Measurements from ENCODE around the gene GUCY2C.
A peak's percentile ranks its signal among the peaks of the same experiment; 100 is the strongest.

GUCY2C gene

DNA sequence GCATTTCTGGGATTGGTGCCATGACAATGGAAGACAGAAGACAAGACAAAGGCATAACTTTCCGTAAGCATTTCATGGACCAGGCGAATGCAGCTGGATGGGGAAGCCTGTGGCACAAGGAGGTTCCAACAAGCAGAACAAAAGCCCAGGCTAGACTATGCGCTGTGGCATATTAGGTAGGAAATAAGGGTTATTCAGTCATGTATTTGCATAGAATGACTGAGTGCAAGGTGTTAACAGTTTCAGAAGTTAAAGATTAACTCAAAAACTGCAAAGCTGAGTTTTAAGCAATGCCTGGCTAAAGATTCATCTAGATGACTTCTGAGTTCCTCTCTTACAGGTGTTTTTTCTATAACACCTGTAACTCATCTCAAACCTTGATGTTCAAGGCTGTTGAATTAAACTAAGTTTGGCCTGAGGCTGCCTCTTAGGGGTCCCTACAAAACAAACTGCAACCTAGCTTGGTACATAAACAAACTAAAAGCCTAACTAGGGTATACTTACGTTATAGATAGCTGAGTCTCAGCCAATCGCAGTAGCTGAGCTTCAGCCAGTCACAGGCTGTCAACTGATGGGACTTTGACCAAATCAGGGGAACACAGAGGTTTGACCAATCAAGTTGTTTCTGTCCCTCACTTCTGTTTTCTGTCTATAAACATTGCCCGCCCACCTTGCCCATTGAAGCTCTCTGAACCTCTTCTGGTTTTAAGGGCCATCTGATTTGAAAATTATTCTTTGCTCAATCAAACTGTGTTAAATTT is 76.5 kb downstream of the GUCY2C start:
- no peak for DNase-seq

DNA sequence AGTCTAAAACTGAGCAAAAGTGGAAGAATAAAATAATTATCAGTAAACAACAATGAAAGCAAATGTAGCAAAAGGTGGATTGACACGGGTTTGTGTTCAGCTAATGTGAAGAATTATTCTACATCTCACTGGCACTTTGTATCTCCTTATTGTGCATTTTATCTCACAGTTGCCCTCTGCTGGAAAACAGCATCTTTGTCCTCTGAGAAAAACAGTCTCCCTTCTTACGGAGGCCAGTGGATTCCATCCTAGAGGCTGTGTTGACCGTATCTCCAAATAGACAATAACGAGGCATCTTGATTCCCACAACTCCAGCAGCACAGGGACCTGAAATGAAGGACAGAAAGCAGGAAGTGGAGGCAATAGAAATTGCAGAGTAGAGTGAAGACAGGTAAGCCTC is 77.4 kb downstream of the GUCY2C start:
- peak; percentile 32 for DNase-seq

DNA sequence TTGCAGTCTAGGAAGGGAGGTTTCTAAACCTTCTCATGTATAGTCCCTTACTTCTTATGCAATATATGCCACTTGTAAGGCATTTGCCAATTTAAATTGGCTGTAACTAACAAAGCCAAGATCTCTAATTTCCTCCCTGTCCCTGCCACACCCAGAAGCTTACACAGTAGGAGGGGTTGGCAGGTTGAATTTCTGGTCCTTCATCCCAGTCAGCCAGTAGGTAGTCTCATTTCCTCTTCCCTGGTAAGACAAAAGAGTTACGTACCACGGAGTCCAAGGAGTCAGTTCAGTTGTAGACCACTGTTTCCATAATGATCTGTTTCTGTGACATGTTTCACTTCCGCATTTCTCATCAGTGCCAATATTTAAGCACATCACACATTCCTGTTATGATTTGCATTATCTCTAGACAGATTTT is 81.7 kb downstream of the GUCY2C start:
- peak; percentile 8 for DNase-seq

DNA sequence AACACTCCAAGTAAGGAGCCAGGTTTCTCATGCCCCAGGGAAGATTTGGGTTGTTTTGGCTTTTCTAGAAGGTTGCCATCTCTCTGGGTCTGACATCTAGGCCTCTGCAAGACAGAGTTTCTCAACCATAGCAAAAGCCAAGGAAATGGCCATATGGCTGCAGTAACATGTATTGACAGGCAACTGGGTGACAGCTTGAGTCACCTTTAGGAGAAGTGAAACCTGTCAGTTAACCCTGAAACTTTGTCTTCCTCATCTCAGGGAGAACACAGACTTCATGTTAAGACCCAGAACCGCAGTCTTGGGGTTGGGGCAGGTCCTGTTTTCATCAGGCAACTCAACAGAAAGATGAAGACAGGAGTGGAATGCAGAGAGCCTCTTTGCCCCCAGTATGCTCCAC is 82.7 kb downstream of the GUCY2C start:
- DNase-seq, result peak; percentile 5

DNA sequence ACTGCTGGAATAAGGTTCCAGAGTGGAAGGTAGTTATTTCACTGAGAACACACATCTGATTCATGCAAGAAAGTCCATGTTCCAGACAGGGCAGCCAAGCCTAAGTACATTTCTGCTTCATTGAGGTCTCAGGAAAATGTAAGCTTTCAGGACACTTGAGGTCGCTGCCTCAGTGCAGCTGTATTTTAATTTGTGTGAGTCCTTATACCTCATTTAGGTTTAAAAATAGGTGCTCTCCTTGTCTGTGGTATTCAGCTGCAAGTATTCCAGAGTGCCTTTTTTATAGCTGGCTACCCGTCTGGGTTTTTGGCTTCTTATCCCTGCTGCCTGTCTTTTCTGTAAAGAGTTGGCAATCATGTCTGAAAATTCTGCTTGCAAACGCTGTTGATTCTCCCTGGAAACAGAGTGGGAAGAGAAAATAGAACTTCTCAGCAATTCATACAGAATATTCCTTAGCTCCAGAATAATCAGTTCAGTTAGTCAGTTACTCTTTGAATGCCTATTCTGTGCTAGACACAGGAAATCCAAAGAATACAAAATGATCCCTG is 83.4 kb downstream of the GUCY2C start:
- DNase-seq, result no peak

DNA sequence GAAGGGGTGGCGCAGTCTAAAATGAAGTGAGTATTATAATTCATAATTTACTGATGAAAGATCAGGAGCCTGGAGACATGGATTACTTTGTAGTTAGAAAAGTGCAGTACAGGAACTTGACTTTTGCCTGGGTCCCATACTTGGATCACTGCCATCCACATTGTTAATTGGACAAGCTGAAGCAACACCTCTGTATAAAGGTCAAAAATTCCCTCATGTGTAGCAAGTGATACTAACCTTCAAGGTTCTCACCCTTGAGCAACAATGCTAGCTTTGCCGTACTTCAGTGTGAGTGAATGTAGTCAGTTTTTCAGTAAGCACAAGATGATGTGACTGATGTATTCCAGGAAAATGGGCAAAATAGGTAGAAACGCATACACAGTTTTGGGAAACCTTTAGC is 84.1 kb downstream of the GUCY2C start:
- DNase-seq, result no peak

DNA sequence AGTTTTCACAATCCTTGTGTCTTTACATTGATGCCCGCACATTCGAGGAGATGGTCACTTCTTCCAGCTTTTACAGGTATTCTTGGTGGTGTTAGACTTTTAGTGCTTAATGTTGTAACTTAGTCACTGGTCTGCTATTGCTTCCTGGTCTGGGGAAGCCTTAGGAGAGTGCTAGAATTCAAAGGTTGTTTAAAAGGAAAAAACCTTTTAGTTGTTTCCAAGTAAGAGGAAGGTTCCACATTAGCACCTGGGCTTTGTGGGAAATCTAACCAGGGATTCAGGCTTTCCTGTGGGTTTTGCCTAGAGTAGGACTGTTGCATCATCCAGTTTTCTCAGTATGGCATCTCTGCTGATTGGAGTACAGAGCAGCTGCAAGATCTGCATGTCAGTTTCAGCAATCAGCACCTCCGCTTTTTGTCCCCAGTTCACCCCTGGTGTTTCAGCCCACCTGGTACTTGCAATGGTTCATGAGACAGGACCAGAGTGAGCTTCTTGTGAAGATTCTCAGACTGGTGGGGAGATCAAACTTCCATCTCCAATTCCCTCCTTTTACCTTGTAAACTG is 84.7 kb downstream of the GUCY2C start:
- DNase-seq, result no peak

DNA sequence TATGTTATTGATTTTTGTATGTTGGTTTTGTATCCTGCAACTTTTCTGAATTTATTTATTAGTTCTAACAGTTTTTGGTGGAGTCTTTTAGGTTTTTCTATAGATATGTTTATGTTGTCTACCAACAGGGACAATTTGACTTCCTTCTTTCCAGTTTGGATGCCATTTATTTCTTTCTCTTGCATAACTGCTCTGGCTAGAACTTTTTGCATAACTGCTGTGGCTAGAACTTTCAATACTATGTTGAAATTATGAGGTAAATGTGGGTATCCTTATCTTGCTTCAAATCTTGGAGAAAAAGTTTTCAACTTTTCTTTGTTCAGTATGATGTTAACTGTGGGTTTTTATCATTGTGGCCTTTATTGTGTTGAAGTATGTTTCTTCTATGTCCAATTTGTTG is 88.8 kb downstream of the GUCY2C start:
- no peak for DNase-seq

DNA sequence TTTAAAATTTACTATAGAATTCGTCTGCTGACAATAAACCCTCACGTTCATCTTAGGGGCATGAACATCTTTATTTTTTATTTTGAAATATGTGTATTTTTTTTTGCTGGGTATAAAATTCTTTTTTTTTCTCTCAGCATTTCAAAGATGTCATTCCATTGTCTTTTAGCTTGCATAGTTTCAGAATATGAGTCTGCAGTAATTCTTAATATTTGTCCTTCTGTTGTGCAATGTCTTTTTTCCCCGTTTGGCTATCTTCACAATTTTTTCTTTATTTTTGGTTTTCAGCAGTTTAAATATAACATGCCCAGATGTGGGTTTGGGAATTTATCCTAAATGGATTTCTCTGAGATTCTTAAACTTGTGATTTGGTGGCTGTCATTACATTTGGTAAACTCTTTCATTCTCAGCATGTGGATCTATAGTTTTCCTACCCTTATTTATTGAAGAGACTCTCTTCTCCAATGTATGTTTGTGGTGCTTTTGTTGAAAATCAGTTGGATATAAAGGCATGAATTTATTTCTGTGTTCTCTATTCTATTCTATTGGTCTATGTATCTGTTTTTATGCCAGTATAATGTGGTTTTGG is 90.9 kb downstream of the GUCY2C start:
- no peak for DNase-seq

DNA sequence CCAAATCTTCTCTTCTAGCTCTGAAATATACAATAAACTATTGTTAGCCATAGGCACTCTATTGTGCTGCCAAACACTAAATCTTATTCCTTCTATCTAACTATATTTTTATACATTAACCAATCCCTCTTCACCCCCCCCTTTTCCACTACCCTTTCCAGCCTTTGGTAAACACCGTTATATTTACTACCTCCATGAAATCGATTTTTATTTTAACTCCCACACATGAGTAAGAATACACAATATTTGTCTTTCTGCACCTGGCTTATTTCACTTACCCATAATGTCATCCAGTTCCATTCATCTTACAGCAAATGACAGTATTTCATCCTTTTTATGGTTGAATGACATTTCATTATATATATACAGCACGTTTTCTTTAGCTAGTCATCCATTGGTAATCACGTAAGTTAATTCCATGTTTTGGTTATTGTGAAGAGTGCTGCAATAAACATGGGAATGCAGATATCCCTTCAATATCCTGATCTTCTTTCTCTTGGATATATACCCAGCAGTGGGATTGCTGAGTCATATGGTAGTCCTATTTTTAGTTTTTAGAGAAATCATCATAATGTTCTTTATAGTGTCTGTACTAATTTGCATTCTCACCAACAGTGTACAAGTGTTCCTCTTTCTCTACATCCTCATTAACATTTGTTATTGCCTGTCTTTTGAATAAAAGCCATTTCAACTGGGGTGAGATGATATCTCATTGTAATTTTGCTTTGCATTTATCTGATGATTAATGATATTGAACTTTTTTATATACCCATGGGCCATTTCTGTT is 94.5 kb downstream of the GUCY2C start:
- DNase-seq, result no peak

DNA sequence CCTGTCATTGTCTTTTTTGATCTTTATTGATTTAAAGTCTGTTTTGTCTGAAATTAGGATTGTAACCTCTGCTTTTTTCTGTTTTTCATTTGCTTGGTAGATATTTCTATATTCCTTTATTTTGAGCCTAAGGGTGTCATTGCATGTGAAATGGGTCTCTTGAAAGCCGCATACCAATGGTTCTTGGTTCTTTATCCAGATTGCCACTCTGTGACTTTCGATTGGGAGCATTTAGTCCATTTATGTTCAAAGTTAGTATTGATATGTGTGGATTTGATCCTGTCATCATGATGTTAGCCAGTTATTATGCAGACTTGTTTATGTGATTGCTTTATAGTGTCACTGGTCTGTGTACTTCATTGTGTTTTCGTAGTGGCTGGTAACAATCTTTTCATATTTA is 98.9 kb downstream of the GUCY2C start:
- no peak for DNase-seq

DNA sequence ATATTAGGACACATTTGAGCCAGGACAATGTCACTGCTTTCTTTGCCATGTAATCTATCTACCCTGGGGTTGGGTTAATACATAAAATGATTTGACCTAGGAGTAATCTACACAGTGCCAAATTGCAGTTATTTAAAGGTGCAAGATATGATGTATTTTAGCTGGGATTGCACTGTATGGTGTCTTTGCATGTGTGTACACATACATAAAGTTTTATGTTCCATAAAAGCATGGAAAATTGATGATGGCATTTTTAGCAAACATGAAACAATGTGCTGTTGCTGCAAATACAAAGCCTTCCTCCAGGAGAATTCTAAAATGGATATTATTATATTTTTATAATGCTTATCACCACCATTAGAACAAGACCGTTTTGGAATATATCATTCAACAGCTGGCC is 104.7 kb downstream of the GUCY2C start:
- DNase-seq, result no peak

DNA sequence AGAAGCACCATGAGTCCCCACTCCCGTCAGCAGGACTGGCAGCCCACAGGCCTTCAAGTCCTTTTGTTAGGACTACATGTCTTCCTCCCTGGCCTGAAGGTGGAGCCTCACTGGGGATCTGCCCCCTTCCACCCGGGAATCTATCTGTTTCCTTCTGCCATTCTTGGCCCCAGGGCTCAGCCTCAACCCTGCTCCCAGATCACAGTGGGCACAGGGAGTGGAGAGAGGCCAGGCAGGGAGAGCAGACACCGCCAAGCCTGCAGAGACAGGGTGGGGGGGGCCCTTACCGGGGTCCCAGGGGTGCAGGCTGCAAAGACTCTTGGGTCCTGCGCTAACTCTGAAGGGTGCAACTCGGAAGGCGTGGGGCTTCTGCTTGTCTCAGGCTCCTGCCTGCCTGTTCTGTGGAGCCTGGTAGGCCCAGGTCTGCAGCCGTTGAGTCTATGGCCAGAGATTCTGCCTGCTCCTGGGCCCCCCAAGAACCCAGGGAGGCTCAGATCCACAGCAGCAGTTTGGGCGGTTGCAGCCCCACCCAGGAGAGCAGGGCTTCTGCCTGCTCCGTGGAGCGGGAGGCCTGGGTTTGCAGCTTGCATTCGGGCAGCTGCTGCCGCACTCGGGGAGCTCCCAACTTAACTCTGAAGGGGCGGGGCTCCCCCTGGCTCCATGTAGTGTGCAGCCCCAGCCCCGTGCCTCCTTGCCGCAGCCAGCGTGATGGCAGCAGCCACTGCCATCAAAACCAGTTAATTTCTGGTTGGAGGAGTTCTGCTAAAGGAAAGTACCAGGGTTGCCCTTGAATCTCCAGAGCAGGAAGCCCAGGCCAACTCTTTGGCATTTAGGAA is 107.0 kb downstream of the GUCY2C start:
- no peak for DNase-seq

DNA sequence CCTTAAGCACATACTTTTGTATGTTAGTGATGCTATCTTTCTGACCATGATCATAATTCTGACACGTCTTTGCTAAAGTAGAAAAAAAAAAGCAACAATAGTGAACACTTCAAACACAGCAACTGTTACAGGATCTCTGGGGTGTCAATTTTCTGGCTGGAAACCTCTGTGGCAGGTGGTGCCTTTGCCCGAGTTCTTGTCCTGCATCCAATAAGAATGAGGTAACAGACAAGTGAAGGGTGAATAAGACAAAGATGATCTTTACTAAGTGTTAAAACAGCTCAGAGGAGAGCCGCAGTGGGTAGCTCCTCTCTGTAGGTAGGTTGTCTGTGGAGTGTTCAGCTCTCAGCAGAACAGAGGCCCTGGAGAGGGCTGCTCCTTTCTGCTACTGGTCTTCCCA is 107.8 kb downstream of the GUCY2C start:
- no peak for DNase-seq

DNA sequence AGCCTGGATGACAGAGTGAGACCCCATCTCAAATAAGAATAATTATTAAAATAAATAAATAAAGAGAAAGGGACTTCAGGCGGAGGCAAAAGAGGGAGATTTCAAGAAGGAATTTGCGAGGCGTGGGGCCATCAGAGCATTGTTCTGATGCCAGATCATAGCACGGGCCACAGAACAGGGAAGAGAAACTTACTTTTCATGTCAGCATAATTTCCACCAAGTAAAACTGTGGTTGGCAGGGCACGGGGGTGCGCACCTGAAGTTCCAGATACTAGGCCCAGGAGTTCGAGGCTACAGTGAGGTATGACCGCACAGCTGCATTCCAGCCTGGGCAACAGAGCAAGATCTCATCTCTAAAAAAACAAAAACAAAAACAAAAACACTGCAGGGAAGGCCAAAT is 117.8 kb downstream of the GUCY2C start:
- DNase-seq, result no peak

DNA sequence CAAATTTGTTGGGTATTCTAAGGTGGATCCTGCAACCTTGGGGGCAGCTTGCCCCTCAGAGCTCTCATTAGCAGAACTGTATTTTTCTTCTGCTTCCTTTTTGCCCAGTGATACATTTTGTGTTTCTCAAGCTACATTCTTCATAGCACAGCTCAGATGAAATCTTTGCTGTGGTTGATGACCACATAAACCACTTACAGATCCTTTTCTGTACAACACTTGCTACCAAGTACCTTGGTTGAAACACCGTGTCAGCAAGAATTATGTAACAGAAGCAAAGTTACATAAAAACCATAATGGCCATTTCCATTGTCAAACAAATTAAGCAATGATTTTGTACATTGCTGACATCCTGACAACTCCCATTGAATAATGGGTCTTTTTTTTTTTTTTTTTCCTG is 119.1 kb downstream of the GUCY2C start:
- DNase-seq, result peak; percentile 45

DNA sequence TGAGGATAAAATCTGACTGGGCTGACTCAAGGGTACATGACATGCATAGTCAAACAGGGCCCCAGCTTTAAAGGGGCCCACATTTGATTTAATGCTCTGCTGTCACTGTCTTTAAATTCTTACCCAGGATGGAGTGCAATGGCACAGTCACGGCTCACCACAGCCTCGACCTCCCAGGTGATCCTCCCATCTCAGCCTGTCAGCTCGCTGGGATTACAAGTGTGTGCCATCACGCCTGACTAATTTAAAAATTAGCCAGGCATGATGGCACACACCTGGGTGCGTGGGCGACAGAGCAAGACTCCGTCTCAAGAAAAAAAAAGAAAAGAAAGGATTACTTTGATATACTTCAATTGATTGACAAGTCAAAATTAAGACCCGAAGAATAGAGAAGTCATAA is 119.5 kb downstream of the GUCY2C start:
- no peak for DNase-seq

DNA sequence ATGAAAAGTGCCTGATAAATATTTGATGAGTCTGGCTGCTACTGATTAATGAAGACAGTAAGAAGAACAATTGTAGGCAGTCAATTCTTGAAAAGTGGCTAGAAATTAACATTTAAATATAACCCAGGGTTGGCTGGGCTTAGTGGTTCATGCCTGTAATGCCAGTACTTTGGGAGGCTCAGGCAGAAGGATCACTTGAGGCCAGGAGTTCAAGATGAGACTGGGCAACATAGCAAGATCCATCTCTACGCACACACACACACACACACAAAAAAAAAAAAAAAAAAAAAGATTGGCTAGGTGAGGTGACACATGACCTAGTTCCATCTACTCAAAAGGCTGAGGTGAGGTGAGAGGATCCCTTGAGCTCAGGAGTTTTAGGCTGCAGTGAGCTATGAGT is 120.8 kb downstream of the GUCY2C start:
- no peak for DNase-seq

DNA sequence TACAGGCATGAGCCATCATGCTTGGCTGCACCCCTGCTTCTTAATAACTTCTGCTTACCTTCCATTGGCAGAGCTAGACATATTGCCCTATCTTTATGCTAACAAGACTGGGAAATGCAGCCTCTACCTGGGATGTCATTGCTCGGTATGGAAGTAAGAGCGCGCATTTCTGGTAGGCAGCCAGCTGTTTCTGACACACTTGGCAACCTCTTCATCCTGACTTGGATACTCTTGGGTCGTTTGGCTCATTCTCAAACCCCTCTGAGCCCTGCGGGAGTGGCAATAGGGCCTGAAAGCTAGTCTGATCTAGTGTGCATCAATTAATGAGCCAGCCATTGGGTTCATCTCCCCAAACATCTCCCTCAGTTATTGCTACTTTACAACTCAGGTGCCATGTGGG is 123.3 kb downstream of the GUCY2C start:
- no peak for DNase-seq

DNA sequence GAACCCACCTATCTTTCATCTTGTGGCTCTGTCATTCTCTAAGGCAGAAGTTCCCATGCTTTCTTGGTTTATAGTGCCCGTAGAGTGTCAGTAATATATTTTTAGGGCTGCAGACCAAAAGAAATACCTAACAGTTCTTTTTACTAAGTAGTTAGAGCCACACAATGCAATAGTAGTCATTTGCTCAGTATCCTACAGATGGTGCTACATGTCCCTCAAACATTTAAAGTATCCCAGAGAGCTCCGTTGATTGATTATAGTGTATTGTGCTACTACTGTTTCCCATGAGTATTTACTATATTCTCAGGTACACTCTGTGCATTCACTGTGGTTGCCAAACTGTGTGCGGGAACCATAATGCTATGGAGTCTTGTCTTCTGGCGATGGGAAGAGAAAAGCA is 124.0 kb downstream of the GUCY2C start:
- DNase-seq, result no peak

DNA sequence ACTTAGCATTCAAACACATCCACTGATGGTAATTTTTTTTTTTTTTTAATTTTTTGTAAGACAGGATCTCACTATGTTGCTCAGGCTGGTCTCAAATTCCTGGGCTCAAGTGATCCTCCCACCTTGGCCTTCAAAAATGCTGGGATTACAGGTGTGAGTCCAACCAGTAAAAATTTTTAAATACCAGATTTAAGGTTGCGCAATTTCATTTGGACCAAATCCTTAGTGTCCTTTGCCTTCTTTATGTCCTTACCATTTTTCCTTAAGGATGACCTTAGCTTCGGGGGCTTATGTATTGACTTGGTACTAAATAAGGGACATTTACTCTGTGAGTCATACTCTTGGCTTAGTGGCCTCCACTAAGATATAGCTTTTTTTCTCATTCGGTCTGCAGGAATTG is 124.6 kb downstream of the GUCY2C start:
- no peak for DNase-seq

DNA sequence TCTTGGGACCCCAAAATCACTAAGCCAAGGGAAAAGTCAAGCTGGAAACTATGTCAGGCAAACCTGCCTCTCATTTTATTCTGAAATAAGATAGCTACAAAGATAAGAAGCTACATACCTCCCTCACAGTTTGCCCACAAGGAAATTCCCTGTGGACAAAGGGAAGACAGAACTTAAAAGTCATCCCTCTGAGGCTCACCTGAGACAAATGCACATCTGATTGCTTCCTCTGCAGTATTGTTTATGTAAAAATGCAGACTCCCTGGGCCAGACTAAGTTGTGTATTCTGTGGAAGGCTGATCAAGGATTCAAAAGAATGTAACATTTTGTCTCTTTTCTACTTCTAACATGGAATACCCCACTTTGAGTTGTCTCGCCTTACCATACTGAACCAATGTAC is 126.2 kb downstream of the GUCY2C start:
- DNase-seq, result no peak
